ENCODE data around the gene B4GALNT2.
"Not testable (repeated sequence)": the region's sequence is repeated elsewhere in the genome, so short reads cannot be mapped to it uniquely, and the experiment has no call there.

B4GALNT2 gene, protein sequence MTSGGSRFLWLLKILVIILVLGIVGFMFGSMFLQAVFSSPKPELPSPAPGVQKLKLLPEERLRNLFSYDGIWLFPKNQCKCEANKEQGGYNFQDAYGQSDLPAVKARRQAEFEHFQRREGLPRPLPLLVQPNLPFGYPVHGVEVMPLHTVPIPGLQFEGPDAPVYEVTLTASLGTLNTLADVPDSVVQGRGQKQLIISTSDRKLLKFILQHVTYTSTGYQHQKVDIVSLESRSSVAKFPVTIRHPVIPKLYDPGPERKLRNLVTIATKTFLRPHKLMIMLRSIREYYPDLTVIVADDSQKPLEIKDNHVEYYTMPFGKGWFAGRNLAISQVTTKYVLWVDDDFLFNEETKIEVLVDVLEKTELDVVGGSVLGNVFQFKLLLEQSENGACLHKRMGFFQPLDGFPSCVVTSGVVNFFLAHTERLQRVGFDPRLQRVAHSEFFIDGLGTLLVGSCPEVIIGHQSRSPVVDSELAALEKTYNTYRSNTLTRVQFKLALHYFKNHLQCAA
- total RNA-seq: 0 reads per million in 2 experiments

DNA sequence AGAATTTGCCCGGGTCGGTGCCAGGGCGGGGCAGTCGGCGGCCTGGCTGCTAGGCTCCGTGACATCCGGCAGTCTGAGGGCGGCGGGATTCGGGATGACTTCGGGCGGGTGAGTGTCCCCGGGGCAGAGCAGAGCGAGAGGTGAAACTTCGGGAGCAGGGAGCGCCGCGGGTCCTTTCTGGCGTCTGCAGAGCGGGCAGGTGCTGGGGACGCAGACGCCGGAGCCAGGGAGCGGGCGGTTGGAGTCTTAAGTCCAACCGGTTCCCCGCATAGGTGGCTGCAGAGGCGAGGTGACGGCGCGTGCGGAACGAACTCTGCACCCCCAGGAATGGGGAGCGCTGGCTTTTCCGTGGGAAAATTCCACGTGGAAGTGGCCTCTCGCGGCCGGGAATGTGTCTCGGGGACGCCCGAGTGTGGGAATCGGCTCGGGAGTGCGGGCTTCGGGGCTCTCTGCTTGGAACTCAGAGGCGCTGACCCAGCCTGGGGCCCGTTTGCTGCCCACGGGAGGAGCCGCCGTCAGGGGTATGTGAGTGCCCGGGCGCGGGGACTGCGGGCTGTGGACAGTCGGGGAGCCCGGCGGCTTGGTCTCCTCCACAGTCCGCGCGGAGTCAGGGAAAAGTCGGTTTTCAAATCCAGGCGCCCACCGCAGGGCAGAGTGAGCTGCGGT lies at the start of gene B4GALNT2:
TSS of gene B4GALNT2 (plus strand) at position 71 of the 666 bp plus-strand sequence. CDS start at position 95, 24 bp downstream.
- no peak for DNase-seq (ENCODE audit: low read depth)

DNA sequence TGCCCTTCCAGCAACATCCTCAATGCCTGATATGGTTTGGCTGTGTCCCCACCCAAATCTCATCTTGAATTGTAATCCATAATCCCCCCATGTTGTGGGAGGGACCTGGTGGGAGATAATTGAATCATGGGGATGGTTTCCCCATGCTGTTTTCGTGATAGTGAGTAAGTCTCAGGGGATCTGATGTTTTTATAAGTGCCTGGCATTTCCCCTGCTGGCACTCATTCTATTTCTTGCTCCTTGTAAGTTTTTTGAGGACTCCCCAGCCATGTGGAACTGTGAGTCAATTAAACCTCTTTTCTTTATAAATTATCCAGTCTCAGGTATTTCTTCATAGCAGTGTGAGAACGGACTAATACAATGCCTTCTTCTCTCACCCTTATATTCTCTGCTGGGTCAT lies 47.5 kb upstream of the B4GALNT2 start:
- DNase-seq (ENCODE audit: low read depth): not testable (repeated sequence)

DNA sequence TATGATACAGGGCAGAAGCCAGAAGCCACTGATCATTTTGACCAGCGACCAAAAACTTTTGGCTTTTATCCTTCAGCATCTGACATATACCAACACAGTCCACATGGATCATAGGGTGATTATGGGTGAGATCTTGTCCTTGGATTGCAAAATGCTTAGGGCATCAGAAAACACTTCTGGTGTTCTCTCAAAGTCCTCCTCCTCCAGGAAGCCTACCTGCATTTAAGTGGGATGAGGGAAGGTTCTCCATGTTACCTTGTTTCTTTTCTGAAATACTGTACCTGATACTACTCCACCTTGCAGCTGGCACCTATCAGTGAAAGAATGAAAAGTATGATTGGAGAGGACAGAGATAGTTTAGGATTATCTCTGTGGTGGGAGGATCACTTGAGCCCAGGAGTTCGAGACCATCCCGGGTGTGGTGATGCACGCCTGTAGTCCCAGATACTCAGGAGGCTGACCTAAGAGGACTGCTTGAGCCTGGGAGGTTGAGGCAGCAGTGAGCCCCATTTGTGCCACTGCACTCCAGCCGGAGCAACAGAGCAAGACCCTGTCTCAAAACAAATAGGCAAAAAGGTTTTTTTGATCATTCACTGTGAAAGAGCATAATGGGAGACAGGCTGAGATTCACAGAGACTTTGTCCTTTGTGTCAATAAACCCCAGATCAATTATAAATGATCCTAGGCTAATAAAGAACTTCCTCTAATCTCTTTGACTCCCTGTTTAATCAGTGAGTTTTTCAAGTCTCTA lies 46.8 kb upstream of the B4GALNT2 start:
- no peak for DNase-seq (ENCODE audit: low read depth)

DNA sequence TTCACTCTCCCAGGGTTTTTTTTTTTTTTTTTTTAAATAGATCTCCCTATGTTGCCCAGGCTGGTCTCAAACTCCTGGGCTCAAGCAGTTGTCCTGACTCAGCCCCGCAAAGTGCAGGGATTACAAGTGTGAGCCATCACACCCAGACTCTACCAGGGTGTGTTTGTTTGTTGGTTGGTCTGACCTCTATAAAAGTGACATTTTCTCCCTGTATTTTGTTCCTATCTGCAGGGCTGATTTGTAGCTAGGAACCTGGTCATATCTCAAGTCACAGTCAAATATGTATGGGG lies 46.3 kb upstream of the B4GALNT2 start:
- DNase-seq (ENCODE audit: low read depth): no peak

DNA sequence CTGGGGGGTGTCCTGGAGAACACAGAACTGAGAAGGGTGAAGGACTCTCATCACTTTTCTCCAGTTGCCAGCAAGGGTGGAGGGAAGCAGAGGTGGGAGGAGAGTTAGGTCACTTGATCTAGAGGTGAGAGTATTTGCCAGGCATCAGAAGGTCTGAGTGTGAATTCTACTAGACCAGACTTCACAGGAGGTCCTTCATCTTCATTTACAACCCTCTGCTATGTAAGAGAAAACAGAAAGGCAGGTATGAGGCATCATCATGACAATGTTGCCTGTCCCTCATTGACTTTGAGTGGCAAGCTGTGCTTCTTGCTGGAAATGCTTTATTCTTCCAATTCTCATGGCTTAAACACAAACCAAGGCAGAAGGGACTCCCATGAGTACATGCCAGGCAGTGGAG lies 45.9 kb upstream of the B4GALNT2 start:
- DNase-seq (ENCODE audit: low read depth): no peak

DNA sequence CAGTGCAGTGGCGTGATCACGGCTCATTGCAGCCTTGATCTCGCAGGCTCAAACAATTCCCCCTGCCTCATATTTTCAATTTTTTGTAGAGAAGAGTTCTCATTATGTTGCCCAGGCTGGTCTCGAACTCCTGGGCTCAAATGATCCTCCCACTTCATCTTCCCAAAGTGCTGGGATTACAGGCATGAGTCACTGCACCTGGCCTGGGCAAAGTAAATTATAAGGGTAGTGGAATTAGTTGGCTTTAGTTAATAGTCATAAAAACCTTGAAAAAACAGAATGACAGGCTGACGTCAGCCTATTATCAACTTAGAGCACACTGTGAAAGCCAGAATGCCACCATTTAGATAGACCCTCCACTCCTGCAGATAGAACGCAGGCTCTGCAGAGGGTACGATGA lies 43.5 kb upstream of the B4GALNT2 start:
- no peak for DNase-seq (ENCODE audit: low read depth)

DNA sequence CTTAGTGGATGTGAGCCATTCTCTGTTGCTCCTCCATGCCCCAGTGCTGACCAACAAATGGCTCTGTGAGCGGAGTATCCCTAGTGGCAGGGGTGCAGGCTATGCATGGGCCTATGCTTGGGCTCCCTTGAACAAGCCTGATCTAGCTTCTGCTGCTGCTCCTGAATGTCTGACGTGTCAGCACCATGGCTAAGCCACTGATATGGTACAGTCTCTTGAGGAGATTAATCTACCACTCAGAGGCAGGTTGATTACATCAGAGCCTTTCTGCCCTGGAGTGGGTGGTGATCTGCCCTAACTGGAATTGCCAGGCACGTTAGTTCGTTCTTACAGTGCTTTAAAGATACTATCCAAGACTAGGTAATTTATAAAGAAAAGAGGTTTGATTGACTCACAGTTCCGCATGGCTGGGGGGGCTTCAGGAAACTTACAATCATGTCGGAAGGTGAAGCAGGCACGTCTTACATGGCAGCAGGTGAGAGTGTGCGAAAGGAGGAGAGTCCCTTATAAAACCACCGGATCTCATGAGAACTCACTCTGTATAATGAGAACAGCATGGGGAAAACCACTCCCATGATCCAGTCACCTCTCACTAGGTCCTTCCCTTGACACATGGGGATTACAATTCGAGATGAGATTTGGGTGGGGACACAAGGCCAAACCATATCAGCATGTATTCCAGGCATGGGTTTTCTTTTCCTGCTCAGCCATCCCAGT lies 41.5 kb upstream of the B4GALNT2 start:
- DNase-seq (ENCODE audit: low read depth): no peak

DNA sequence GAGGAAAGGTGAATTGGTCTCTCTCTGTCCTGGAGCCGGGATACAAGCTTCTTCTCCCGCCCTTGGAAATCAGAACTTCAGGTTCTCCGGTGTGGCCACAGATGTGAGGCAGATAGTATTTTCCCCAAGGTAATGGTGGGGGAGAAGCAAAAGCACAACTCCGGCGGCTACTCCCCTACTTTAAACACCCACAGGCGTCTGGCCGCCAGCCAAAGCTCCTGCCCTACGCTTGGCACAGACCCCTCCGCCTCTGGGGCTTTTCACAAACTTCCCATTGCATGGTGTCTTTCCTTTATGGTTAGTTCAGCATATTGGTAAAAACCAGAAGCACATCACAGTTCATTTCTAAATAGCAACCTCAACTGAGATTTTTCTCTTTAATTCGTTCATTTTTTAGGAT lies 39.4 kb upstream of the B4GALNT2 start:
- no peak for DNase-seq (ENCODE audit: low read depth)

DNA sequence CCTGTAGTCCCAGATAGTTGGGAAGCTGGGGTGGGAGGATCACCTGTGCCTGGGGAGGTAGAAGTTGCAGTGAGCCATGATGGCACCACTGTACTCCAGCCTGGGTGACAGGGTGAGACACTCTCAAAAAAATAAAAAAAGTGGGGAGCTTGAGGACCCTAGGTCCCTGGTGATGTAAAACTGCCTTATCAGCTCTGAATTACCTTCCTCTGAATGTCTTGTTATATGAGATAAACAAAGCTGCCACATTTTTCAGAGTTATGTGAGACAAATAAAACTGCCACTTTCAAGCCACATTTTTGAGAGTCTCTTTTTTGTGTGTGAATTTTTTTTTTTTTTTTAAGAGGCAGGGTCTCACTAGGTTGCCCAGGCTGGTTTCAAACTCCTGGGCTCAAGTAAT lies 32.0 kb upstream of the B4GALNT2 start:
- no peak for DNase-seq (ENCODE audit: low read depth)

DNA sequence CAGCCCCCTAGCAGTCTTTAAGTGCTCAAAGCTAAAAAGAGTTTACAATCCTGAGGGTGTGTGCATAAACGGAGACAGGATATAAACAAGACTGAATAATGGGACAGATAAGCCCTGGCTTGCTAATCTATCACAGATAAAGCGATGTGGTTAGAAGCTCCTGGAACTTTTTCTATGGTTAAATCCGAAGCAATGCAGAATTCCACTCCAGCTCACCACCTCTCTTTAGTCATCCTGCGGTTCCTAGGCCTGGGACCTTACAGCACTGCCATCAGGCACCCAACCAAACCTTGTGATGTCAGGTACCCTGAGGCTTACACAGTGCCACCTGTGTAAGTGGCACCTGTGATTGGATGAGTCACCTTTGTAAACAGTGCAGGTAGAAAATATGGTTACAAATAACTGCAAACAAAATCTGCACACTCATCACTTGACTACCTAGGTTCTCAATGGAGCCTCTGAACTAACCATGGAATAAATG lies 31.5 kb upstream of the B4GALNT2 start:
- no peak for DNase-seq (ENCODE audit: low read depth)

DNA sequence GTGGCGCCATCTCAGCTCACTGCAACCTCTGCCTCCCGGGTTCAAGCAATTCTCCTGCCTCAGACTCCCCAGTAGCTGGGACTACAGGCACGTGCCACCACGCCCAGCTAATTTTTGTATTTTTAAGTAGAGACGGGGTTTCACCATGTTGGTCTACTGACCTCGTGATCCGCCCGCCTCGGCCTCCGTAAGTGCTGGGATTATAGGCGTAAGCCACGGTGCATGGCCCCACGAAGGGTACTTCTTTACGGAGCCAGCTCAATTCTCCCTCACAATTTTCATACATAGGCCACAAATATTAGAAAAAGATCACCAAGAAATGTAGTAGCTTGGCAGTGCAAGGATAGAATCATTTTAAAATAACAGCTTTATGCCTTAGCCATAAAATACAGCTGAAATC lies 29.2 kb upstream of the B4GALNT2 start:
- DNase-seq (ENCODE audit: low read depth): not testable (repeated sequence)

DNA sequence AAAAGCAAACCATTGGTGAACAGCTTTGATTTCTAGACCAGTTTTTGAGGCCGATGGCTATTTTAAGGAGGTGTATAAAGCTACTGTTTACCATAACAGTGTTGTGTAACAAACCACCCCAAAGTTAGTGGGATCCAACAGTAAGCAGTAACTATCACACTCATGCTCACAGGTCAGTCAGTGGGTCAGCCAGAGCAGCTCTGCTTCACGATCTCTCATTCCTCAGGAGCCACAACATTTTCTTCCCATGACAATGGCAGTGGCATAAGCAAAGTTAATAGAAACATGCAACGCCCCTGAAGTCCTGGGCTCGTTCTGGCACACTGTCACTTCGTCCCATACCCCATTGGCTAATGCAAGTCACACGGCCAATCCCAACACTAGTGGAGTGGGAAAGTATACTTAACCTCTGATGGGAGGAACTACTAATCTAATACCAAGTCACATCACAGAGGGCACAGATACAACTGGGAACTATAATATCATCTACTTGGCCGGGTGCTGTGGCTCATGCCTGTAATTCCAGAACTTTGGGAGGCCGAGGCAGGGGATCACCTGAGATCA lies 28.0 kb upstream of the B4GALNT2 start:
- DNase-seq (ENCODE audit: low read depth): no peak

DNA sequence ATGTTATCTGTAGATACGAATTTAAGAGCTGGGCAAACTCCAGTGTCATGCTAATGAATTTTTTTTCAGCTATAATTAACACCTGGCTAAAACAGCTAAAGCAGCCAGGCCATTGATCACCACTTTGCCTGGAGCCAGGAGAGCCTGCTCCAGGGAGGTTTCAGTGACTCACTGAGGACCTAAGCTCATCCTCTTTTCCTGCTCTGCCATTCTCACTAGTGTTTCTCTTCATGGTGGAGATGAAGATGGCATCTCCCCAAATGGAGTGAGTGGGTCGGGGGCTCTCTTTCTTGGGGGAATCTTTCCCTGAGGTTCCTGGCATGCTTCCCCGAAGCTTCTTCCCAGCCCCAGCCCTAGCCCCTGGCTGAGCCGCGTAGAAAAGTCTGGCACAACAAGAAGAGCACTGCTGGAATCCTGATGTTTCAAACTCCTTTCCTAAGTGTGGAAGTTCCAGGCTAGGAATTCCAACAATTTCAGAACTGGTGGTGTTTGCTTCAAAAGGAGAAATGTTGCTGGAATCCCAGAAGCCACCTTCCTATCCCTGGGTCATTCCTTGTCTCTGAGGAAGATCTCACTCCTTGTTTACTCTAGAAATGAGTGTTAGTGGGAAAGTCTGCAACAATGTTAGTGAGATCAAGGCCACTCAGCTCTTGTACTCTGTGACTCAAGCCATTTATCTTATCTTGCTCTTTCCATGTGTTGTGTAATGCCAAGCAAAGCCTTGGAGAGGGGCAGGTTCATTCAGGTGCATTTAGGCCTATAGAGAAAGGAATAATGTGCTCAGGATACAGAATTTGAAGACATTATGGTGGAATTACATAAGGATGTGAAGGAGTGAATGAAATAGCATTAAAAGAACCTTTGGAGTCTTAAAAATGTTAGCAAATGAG lies 26.0 kb upstream of the B4GALNT2 start:
- no peak for DNase-seq (ENCODE audit: low read depth)

DNA sequence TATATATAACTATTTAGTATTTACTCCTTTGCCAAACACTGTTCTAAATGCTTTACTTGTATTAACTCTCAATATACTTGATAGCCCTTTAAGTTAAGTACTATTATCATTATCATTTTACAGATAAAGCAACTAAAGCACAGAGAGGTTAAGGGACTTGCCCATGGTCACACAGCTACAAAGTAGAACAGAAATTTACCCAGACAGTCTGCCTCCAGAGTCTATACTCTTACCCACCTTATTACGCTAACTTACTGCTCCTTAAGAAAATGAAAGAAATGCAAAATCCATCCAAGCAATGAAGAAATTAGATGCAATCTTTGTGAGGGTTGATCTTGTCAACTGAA lies 25.4 kb upstream of the B4GALNT2 start:
- DNase-seq (ENCODE audit: low read depth): no peak

DNA sequence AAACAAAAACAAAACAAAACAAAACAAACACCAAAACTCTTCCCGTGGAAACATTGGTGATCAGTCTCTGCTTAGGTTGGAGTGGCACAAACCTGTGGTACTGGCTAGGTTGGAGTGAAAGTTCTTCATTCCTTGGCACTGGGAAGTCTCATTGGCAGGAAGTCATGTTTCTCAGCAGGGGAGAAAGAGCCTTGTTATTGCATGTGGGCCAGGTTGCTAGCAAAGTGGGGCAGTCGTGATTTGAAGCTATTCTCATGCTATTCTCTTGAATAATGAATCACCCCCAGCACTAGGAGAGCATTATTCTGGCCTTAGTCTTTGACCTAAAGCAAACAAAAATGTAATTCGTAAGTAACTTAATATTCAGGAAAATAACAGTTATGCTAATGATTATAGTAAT lies 24.3 kb upstream of the B4GALNT2 start:
- DNase-seq (ENCODE audit: low read depth): no peak

DNA sequence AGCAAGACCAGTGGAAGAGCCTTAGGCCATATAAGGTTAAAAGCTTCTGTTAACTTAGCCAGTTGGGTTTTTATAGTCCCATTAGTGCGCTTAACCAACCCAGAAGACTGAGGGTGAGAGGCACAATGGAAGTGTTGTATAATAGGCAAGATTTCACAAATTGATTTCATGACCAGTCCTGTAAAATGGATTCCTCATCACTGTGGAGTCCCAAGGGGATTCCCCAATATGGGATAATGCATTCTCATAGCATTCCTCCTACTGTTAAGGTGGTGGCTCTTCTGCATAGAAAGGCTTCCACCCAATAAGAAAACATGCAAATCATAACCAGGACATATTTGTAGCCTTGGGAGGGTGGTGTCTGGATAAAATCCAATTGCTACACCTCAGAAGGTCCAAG lies 22.1 kb upstream of the B4GALNT2 start:
- DNase-seq (ENCODE audit: low read depth): no peak

DNA sequence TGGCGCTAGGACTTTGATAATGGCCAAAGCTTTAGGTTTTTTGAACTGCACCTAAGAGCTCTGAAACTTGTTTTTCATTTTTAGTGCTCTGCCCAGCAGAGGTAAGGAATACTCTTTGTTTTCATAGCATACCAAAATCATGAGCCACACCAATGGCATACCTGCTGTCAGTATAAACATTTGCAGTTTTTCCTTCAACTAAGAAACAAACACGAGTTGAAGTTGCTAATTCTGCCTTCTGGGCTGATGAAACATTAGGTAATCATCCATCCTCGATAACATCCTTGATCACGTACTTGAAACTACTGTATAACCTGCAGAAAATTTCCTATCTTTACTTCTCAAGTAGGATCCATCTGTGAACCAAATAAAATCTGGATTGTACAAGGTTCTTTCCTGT lies 20.6 kb upstream of the B4GALNT2 start:
- no peak for DNase-seq (ENCODE audit: low read depth)

DNA sequence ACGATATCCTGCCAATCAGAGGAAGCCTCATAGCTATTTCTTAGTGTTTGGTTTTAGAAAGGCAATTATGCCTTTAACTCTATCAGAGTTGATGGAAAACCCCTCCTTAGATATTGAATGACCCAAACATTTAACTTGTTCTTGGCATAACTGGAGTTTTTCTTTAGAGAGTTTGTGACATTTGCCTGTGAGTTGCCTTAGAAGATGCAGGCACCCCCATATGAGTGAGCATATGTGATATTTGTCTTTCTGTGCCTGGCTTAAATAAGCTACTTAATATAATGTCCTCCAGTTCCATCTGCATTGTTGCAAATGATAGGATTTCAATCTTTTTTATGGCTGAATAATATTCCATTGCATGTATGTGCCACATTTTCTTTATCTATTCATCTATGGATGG lies 19.6 kb upstream of the B4GALNT2 start:
- DNase-seq (ENCODE audit: low read depth): no peak

DNA sequence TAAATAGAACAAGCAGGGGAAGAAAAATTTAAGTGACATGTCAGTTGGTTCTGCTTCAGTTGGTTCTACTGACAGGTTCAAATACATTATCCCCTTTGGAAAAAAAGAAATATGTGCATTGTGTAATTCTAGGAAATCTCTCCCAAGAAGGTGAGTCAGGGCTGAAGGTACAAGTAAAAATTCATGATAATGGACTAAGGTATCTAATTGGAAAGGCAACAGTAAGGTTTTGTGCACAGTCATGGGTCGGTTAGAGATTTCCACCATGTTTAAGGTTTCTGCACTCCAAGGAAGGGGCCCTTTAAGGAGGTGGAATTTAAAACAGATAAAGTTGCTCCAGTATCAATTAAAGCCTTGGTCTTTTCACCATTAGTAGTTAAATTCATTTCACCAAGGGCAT lies 17.9 kb upstream of the B4GALNT2 start:
- no peak for DNase-seq (ENCODE audit: low read depth)

DNA sequence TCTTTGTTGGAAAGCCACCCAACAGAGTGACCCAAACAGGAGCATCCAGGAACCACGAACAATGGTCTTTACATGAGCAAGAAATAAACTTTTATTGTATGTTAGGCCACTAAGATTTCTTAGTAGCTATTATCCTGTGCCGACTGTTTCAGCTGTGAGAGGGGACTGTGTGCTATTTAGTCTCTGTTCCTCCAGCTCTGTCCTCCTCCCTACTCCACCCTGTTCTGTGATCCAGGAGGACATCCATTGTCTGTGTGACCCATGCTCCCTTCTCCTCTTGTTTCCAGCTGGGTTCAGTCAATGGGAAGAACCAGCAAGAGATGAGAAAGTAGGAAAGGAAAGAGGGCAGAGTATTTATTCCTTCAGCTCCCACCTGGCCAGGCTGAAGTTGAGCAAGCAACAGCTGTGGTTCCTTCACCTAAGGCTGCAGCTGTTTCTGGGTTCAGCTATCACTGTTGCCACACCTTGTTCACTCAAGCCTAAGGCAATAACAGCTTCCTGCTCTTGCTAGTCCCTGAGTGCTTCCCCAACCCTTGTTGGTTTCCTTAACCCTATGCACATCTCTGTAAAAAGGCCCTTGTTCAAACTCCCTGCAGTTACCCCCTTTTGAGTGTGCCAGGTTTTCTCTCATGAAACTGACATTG lies 14.9 kb upstream of the B4GALNT2 start:
- no peak for DNase-seq (ENCODE audit: low read depth)

All from T follicular helper cell (primary cell).